SK-N-MC (cell line): ENCODE measurements around the gene CACNB1.

Source experiments
- DNase-seq: peaks from one replicate; pipeline ENCODE4 v3.0.0-alpha.2; 2011; ENCODE audit warnings: low read depth, low spot score
- H3K27ac ChIP-seq: fragments of 200-600 bp; sonication (generic); 2 replicates; pipeline ENCODE4 v1.5.1; 2016; ENCODE audit warnings: mixed run types
- H3K36me3 ChIP-seq: fragments of 200-600 bp; sonication (generic); 2 replicates; pipeline ENCODE4 v1.6.1; 2017; ENCODE audit warnings: antibody characterized with exemption, low read length, mixed read lengths; ENCODE audit not compliant: insufficient read depth
- H3K4me3 ChIP-seq: fragments of 200-600 bp; sonication (generic); 2 replicates; pipeline ENCODE4 v1.5.1; 2016
- H3K9ac ChIP-seq: fragments of 200-600 bp; sonication (generic); 2 replicates; pipeline ENCODE4 v1.8.0; 2017; ENCODE audit warnings: mixed run types, mixed read lengths; ENCODE audit not compliant: insufficient read length
- H3K9me3 ChIP-seq: fragments of 200-600 bp; sonication (generic); 2 replicates; pipeline ENCODE4 v1.6.1; 2017; ENCODE audit warnings: low read depth, mild to moderate bottlenecking, antibody characterized with exemption, low read length, moderate library complexity, mixed read lengths
- EZH2 ChIP-seq: fragments of 200-600 bp; sonication (generic); IDR thresholded peaks from one replicate; pipeline ENCODE4 v1.6.1; 2017; ENCODE audit warnings: antibody characterized with exemption
- FOXP2 ChIP-seq: optimal IDR thresholded peaks from 2 replicates; pipeline ENCODE3; 2011; ENCODE audit warnings: mild to moderate bottlenecking, moderate library complexity; ENCODE audit not compliant: insufficient read depth; ENCODE audit errors: extremely low read length, control extremely low read depth
- POLR2AphosphoS5 ChIP-seq: IDR thresholded peaks from 2 replicates; pipeline ENCODE4 v1.6.1; 2012; ENCODE audit warnings: mild to moderate bottlenecking, low read depth, low read length, borderline replicate concordance

CACNB1 gene

GRCh38 chr17:39229274-39229913 is 31.9 kb upstream of the CACNB1 start:
- H3K4me3 ChIP-seq = no peak overlapping the region
- no peak for TF ChIP-seq EZH2
- H3K36me3 ChIP-seq = no peaks in the 10 kb centered on the region
- no peak overlapping the region for H3K27ac ChIP-seq
- no peak overlapping the region for H3K9ac ChIP-seq
- H3K9me3 ChIP-seq = no peaks in the 10 kb centered on the region
- DNase-seq = no peak

- Histone ChIP-seq H3K27ac (no peak overlapping the region), H3K36me3 (no peaks in the 10 kb centered on the region), H3K4me3 (no peak overlapping the region), H3K9me3 (no peaks in the 10 kb centered on the region), H3K9ac (no peak overlapping the region)
- TF ChIP-seq FOXP2 (no peak), POLR2AphosphoS5 (no peak), EZH2 (no peak)
- DNase-seq = no peak
Measured at GRCh38 chr17:39227364-39227919, 30.0 kb upstream of the CACNB1 start.

- TF ChIP-seq FOXP2 = no peak
- no peak for TF ChIP-seq POLR2AphosphoS5
- TF ChIP-seq EZH2 = no peak
- Histone ChIP-seq H3K36me3 (no peaks in the 10 kb centered on the region), H3K4me3 (peak overlapping the region; percentile 75), H3K9me3 (no peaks in the 10 kb centered on the region), H3K27ac (no peak overlapping the region), H3K9ac (no peak overlapping the region)
- no peak for DNase-seq
Measured at GRCh38 chr17:39225959-39226683, 28.7 kb upstream of the CACNB1 start.

GRCh38 chr17:39225308-39225958 is 28.0 kb upstream of the CACNB1 start, which contains the start of gene STAC2:
STAC2 (minus strand) TSS chr17:39225945; CDS start chr17:39225502, 443 bp downstream.
- no peaks in the 10 kb centered on the region for H3K9me3 ChIP-seq
- H3K27ac ChIP-seq = no peak within 1 kb of the TSS
- H3K36me3 ChIP-seq = no peaks in the 10 kb centered on the region
- DNase-seq = no peak
- H3K9ac ChIP-seq = no peak within 1 kb of the TSS
- TF ChIP-seq EZH2 (no peak), POLR2AphosphoS5 (no peak), FOXP2 (no peak)
- H3K4me3 ChIP-seq = peak within 1 kb of the TSS; percentile 75

- H3K9me3 ChIP-seq = no peaks in the 10 kb centered on the region
- no peaks in the 10 kb centered on the region for H3K36me3 ChIP-seq
- peak; percentile 94 for TF ChIP-seq EZH2
- TF ChIP-seq FOXP2 = no peak
- H3K27ac ChIP-seq = no peak overlapping the region
- DNase-seq = no peak
- H3K4me3 ChIP-seq = peak overlapping the region; percentile 75
- H3K9ac ChIP-seq = no peak overlapping the region
Measured at GRCh38 chr17:39224778-39225307, 27.4 kb upstream of the CACNB1 start.

- Histone ChIP-seq H3K9me3 (no peaks in the 10 kb centered on the region), H3K36me3 (no peaks in the 10 kb centered on the region), H3K9ac (no peak overlapping the region), H3K27ac (no peak overlapping the region), H3K4me3 (peak overlapping the region; percentile 75)
- TF ChIP-seq FOXP2 = no peak
- TF ChIP-seq POLR2AphosphoS5 = no peak
- TF ChIP-seq EZH2 = no peak
- DNase-seq = no peak
Measured at GRCh38 chr17:39223907-39224777, 26.7 kb upstream of the CACNB1 start.

- TF ChIP-seq POLR2AphosphoS5 (no peak), FOXP2 (no peak), EZH2 (no peak)
- DNase-seq = no peak
- no peaks in the 10 kb centered on the region for H3K36me3 ChIP-seq
- no peak overlapping the region for H3K27ac ChIP-seq
- H3K9ac ChIP-seq = no peak overlapping the region
- no peak overlapping the region for H3K4me3 ChIP-seq
- H3K9me3 ChIP-seq = no peaks in the 10 kb centered on the region
Measured at GRCh38 chr17:39222866-39223834, 25.7 kb upstream of the CACNB1 start.

GRCh38 chr17:39222151-39222550 is 24.7 kb upstream of the CACNB1 start:
- H3K36me3 ChIP-seq = no peaks in the 10 kb centered on the region
- DNase-seq = no peak
- no peak overlapping the region for H3K4me3 ChIP-seq
- TF ChIP-seq POLR2AphosphoS5 (no peak), FOXP2 (no peak), EZH2 (no peak)
- no peak overlapping the region for H3K27ac ChIP-seq
- H3K9ac ChIP-seq = no peak overlapping the region
- H3K9me3 ChIP-seq = no peaks in the 10 kb centered on the region
